OCI-LY1 (cell line): ENCODE data around the gene CCL4.

Source experiments
- H2AFZ ChIP-seq: fragments of 200-600 bp; sonication (generic), shearing (Covaris generic); 2 replicates; pipeline ENCODE4 v1.6.0; 2014; ENCODE audit warnings: antibody characterized with exemption, mild to moderate bottlenecking, low read length
- H3F3A ChIP-seq: fragments of 200-600 bp; sonication (generic), shearing (Covaris generic); 2 replicates; pipeline ENCODE4 v1.6.0; 2014; ENCODE audit warnings: mild to moderate bottlenecking, antibody characterized with exemption, low read length, moderate library complexity; ENCODE audit not compliant: insufficient read depth
- H3K27ac ChIP-seq: fragments of 200-600 bp; sonication (generic); 2 replicates; pipeline ENCODE4 v1.5.1; 2014; ENCODE audit warnings: low read length, mixed run types, mild to moderate bottlenecking, low read depth; ENCODE audit not compliant: poor library complexity, severe bottlenecking
- H3K27me3 ChIP-seq: fragments of 200-600 bp; sonication (generic); 2 replicates; pipeline ENCODE4 v1.6.0; 2014; ENCODE audit warnings: antibody characterized with exemption, mild to moderate bottlenecking, low read length, moderate library complexity; ENCODE audit not compliant: insufficient read depth
- H3K36me3 ChIP-seq: fragments of 200-600 bp; sonication (generic); 2 replicates; pipeline ENCODE4 v1.6.1; 2014; ENCODE audit warnings: mild to moderate bottlenecking, antibody characterized with exemption, low read length, moderate library complexity, mixed read lengths; ENCODE audit not compliant: insufficient read depth
- H3K4me1 ChIP-seq: fragments of 200-600 bp; sonication (generic); 2 replicates; pipeline ENCODE4 v1.5.1; 2014; ENCODE audit warnings: mild to moderate bottlenecking, low read length, moderate library complexity; ENCODE audit not compliant: insufficient read depth, severe bottlenecking
- H3K4me2 ChIP-seq: fragments of 200-600 bp; sonication (generic), shearing (Covaris generic); 2 replicates; pipeline ENCODE4 v1.6.1; 2014; ENCODE audit warnings: low read length
- H3K4me3 ChIP-seq: fragments of 200-600 bp; sonication (generic); 2 replicates; pipeline ENCODE4 v1.5.1; 2014; ENCODE audit warnings: low read length, low read depth, mild to moderate bottlenecking, mixed read lengths; ENCODE audit not compliant: poor library complexity, severe bottlenecking
- H3K79me2 ChIP-seq: fragments of 200-600 bp; shearing (Covaris generic); 2 replicates; pipeline ENCODE4 v1.6.1; 2016; ENCODE audit warnings: mixed run types, low read length, mixed read lengths; ENCODE audit not compliant: insufficient read depth
- H3K9ac ChIP-seq: fragments of 200-600 bp; sonication (generic), shearing (Covaris generic); 2 replicates; pipeline ENCODE4 v1.6.1; 2014; ENCODE audit warnings: mild to moderate bottlenecking, low read length, mixed read lengths
- H3K9me2 ChIP-seq: fragments of 200-600 bp; sonication (generic), shearing (Covaris generic); 2 replicates; pipeline ENCODE4 v1.6.1; 2014; ENCODE audit warnings: low read depth, mild to moderate bottlenecking, low read length, mixed read lengths
- H3K9me3 ChIP-seq: fragments of 200-600 bp; shearing (Covaris generic); 2 replicates; pipeline ENCODE4 v1.6.1; 2014; ENCODE audit warnings: low read length, mixed read lengths
- H4K20me1 ChIP-seq: fragments of 200-600 bp; sonication (generic), shearing (Covaris generic); 2 replicates; pipeline ENCODE4 v1.6.0; 2016; ENCODE audit warnings: mild to moderate bottlenecking, low read length; ENCODE audit not compliant: insufficient read depth
- CTCF ChIP-seq: fragments of 200-600 bp; sonication (generic), shearing (Covaris generic); IDR thresholded peaks from 2 replicates; pipeline ENCODE4 v1.5.1; 2017; ENCODE audit warnings: mild to moderate bottlenecking, antibody characterized with exemption, low read length, moderate library complexity, mixed read lengths
- EZH2 ChIP-seq: fragments of 200-600 bp; sonication (generic), shearing (Covaris generic); IDR thresholded peaks from 2 replicates; pipeline ENCODE4 v1.8.0; 2017; ENCODE audit warnings: borderline replicate concordance, mixed run types, mild to moderate bottlenecking, antibody characterized with exemption, low read length, moderate library complexity, mixed read lengths

CCL4 gene

GRCh38 chr17:36066365-36066985 is 37.2 kb upstream of the CCL4 start:
- Histone ChIP-seq H3K9me2 (no peaks in the 10 kb centered on the region), H3K4me1 (no peaks in the 10 kb centered on the region), H3F3A (no peaks in the 10 kb centered on the region), H3K4me3 (no peak overlapping the region), H3K9ac (no peak overlapping the region), H2AFZ (no peak overlapping the region), H3K27ac (no peak overlapping the region), H3K36me3 (no peaks in the 10 kb centered on the region), H3K9me3 (no peaks in the 10 kb centered on the region), H3K4me2 (no peak overlapping the region), H3K79me2 (no peaks in the 10 kb centered on the region), H3K27me3 (0 out of 2 replicates have a peak, but pooled peaks cover 8% of the 10 kb centered on the region), H4K20me1 (no peaks in the 10 kb centered on the region)
- TF ChIP-seq CTCF (no peak), EZH2 (no peak)

- H3K4me2 ChIP-seq = no peak overlapping the region
- H3K9me2 ChIP-seq = no peaks in the 10 kb centered on the region
- TF ChIP-seq CTCF = no peak
- TF ChIP-seq EZH2 = no peak
- no peak overlapping the region for H3K27ac ChIP-seq
- no peak overlapping the region for H2AFZ ChIP-seq
- H3K9me3 ChIP-seq = no peaks in the 10 kb centered on the region
- H3K4me3 ChIP-seq = no peak overlapping the region
- 0 out of 2 replicates have a peak, but pooled peaks cover 8% of the 10 kb centered on the region for H3K27me3 ChIP-seq
- H3K36me3 ChIP-seq = no peaks in the 10 kb centered on the region
- no peaks in the 10 kb centered on the region for H3F3A ChIP-seq
- H3K79me2 ChIP-seq = no peaks in the 10 kb centered on the region
- H3K9ac ChIP-seq = no peak overlapping the region
- H4K20me1 ChIP-seq = no peaks in the 10 kb centered on the region
- no peaks in the 10 kb centered on the region for H3K4me1 ChIP-seq
Observed at GRCh38 chr17:36068524-36068923, 35.1 kb upstream of the CCL4 start.

GRCh38 chr17:36069136-36069535 is 34.5 kb upstream of the CCL4 start:
- no peaks in the 10 kb centered on the region for H3K4me1 ChIP-seq
- H3K4me3 ChIP-seq = no peak overlapping the region
- H3K79me2 ChIP-seq = no peaks in the 10 kb centered on the region
- no peak overlapping the region for H3K9ac ChIP-seq
- no peak for TF ChIP-seq CTCF
- no peak for TF ChIP-seq EZH2
- H3K27me3 ChIP-seq = 0 out of 2 replicates have a peak, but pooled peaks cover 8% of the 10 kb centered on the region
- H3K9me2 ChIP-seq = no peaks in the 10 kb centered on the region
- no peaks in the 10 kb centered on the region for H4K20me1 ChIP-seq
- H3K27ac ChIP-seq = no peak overlapping the region
- no peak overlapping the region for H3K4me2 ChIP-seq
- no peaks in the 10 kb centered on the region for H3K36me3 ChIP-seq
- H2AFZ ChIP-seq = no peak overlapping the region
- H3K9me3 ChIP-seq = no peaks in the 10 kb centered on the region
- no peaks in the 10 kb centered on the region for H3F3A ChIP-seq
